Left ventricle myocardium inferior (tissue), 1 donor: ENCODE measurements around the gene EMX1. TPM values are rescaled to one million over a fixed set of nuclear protein-coding genes. Genes with fewer than 3 reads are reported as not detected.

ENCODE experiments used
- DNase-seq: peaks from one replicate; pipeline ENCODE4 v3.0.0-alpha.2; 2020
- H3K27ac ChIP-seq: fragments of 200-600 bp; replicated peaks from 2 replicates; pipeline ENCODE4 v1.8.0; 2021
- H3K27me3 ChIP-seq: fragments of 200-600 bp; 2 replicates; pipeline ENCODE4 v1.8.0; 2021; ENCODE audit warnings: low read depth
- H3K36me3 ChIP-seq: fragments of 200-600 bp; 2 replicates; pipeline ENCODE4 v1.8.0; 2021
- H3K4me1 ChIP-seq: fragments of 200-600 bp; 2 replicates; pipeline ENCODE4 v1.8.0; 2021
- H3K4me3 ChIP-seq: fragments of 200-600 bp; 2 replicates; pipeline ENCODE4 v1.8.0; 2021; ENCODE audit warnings: mild to moderate bottlenecking, moderate library complexity
- H3K9me3 ChIP-seq: fragments of 200-600 bp; replicated peaks from 2 replicates; pipeline ENCODE4 v1.8.0; 2021
- CTCF ChIP-seq: fragments of 200-600 bp; IDR thresholded peaks from 2 replicates; pipeline ENCODE4 v1.8.0; 2021; ENCODE audit warnings: antibody characterized with exemption, mild to moderate bottlenecking, borderline replicate concordance
- intact Hi-C: fragments of 100-400 bp; cut with micrococcal nuclease; formaldehyde crosslinking; loops from one replicate; pipeline ENCODE4 v1.11.0; 2022
- total RNA-seq: library from RNA; stranded (reverse); fragmentation: NEBNext Ultra II Directional; extraction: Animal tissue kit (Norgen Biotek cat#: 25700); gene quantifications from one replicate; pipeline ENCODE4 v1.2.1, GENCODE V29; 2021
- donor health status: DM: no; HTN: yes; CAD: no; lungs with severe emphysema.

EMX1 gene
- total RNA-seq, 1 donor from 2014 or later, result not detected

- H3K36me3 ChIP-seq, result peaks cover 16% of the 10 kb centered on the region
- no peaks in the 10 kb centered on the region for H3K4me1 ChIP-seq
- no peak for DNase-seq
- no peak overlapping the region for H3K27ac ChIP-seq
- intact Hi-C loops, result no loop called here
- no peak for TF ChIP-seq CTCF
- no peak overlapping the region for H3K4me3 ChIP-seq
- no peaks in the 10 kb centered on the region for H3K9me3 ChIP-seq
- no peaks in the 10 kb centered on the region for H3K27me3 ChIP-seq
These were observed 27.6 kb downstream of the EMX1 start for GRCh38 chr2:72944804-72945449.

GRCh38 chr2:72945450-72946019, 28.2 kb downstream of the EMX1 start:
- intact Hi-C loops, result no loop called here

GRCh38 chr2:72946466-72946865, 29.1 kb downstream of the EMX1 start:
- H3K4me3 ChIP-seq, result no peak overlapping the region
- no peak for DNase-seq
- no peak overlapping the region for H3K27ac ChIP-seq
- no peaks in the 10 kb centered on the region for H3K4me1 ChIP-seq
- no peak for TF ChIP-seq CTCF
- intact Hi-C loops, result no loop called here
- H3K27me3 ChIP-seq, result no peaks in the 10 kb centered on the region
- H3K9me3 ChIP-seq, result no peaks in the 10 kb centered on the region
- peaks cover 16% of the 10 kb centered on the region for H3K36me3 ChIP-seq

More at GRCh38 chr2:72945450-72946019, 28.2 kb downstream of the EMX1 start:
- Histone ChIP-seq H3K4me1 (no peaks in the 10 kb centered on the region), H3K4me3 (no peak overlapping the region), H3K27me3 (no peaks in the 10 kb centered on the region), H3K9me3 (no peaks in the 10 kb centered on the region), H3K36me3 (peaks cover 16% of the 10 kb centered on the region), H3K27ac (no peak overlapping the region)
- TF ChIP-seq CTCF, result no peak
- no peak for DNase-seq

GRCh38 chr2:72947952-72948830, 30.9 kb downstream of the EMX1 start:
- no peaks in the 10 kb centered on the region for H3K9me3 ChIP-seq
- no peaks in the 10 kb centered on the region for H3K27me3 ChIP-seq
- no peaks in the 10 kb centered on the region for H3K4me1 ChIP-seq
- intact Hi-C loops, result no loop called here
- TF ChIP-seq CTCF, result no peak
- H3K27ac ChIP-seq, result no peak overlapping the region
- no peak overlapping the region for H3K4me3 ChIP-seq
- DNase-seq, result no peak
- H3K36me3 ChIP-seq, result peaks cover 16% of the 10 kb centered on the region

GRCh38 chr2:72949045-72949444, 31.7 kb downstream of the EMX1 start:
- H3K4me1 ChIP-seq, result no peaks in the 10 kb centered on the region
- no peak for DNase-seq
- no peak for TF ChIP-seq CTCF

More at GRCh38 chr2:72949045-72949444, 31.7 kb downstream of the EMX1 start:
- Histone ChIP-seq H3K36me3 (peaks cover 11% of the 10 kb centered on the region), H3K9me3 (no peaks in the 10 kb centered on the region), H3K4me3 (no peak overlapping the region), H3K27me3 (no peaks in the 10 kb centered on the region), H3K27ac (no peak overlapping the region)
- intact Hi-C loops, result no loop called here
